SH-SY5Y (cell line): ENCODE measurements around the gene SRSF8.
"Not testable (repeated sequence)": the region's sequence is repeated elsewhere in the genome, so short reads cannot be mapped to it uniquely, and the experiment has no call there.

Experiments
- GATA2 ChIP-seq: IDR thresholded peaks from 2 replicates; pipeline ENCODE4 v1.6.1; 2011; ENCODE audit warnings: mild to moderate bottlenecking, low read depth, low read length
- GATA3 ChIP-seq: IDR thresholded peaks from 2 replicates; pipeline ENCODE4 v1.6.1; 2011; ENCODE audit warnings: low read depth, mild to moderate bottlenecking, low read length, moderate library complexity

Gene SRSF8, protein sequence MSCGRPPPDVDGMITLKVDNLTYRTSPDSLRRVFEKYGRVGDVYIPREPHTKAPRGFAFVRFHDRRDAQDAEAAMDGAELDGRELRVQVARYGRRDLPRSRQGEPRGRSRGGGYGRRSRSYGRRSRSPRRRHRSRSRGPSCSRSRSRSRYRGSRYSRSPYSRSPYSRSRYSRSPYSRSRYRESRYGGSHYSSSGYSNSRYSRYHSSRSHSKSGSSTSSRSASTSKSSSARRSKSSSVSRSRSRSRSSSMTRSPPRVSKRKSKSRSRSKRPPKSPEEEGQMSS

GRCh38 chr11:95066716-95067038, at the start of gene SRSF8:
Gene SRSF8 (plus strand): TSS chr11:95066919. CDS start chr11:95067227, 308 bp downstream.
- TF ChIP-seq GATA3, result no peak
- TF ChIP-seq GATA2, result no peak

- TF ChIP-seq GATA3 (no peak), GATA2 (no peak)
Observed at GRCh38 chr11:95024958-95025357, 41.8 kb upstream of the SRSF8 start, which contains the start of gene KDM4E. Gene KDM4E (plus strand): TSS chr11:95025258. CDS start chr11:95025558, 300 bp downstream.

- TF ChIP-seq GATA2 (no peak), GATA3 (no peak)
Observed at GRCh38 chr11:95028357-95028756, 38.4 kb upstream of the SRSF8 start.

DNA sequence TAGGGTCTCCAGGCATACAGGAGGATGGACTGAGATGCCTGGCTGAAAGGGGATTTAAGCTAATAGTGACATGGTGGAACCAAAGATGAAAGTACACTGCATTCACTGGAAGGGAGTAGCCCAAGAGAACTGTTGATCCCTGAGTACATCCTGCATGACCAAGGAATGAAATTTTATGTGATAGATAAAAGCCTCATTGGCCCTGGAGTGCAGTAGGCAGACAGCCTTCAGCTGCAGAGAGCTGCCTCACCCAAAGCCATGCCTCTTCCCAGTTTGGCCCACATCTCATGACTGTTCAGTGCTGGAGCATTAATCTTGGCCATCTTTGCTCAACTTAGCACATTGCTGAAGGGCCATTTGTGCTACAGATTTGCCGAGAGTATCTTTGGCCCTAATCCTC, 33.7 kb upstream of the SRSF8 start:
- no peak for TF ChIP-seq GATA3
- no peak for TF ChIP-seq GATA2

DNA sequence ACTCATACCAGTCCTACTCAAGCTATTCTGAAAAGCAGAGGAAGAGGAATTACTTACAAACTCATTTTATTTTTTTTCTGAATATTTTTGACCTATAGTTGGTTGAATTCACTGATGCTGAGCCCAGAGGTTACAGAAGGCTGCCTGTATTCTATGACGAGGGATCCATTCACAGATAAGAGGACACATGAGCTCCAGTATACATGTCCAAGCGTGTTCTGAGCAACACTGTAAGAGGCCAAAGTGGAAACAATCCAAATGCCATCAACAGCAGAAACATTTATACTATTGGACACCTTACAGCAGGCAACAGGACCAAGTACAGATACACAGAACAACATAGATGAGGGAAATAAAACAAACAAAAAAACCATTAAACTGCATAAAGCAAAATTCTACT, 31.4 kb upstream of the SRSF8 start:
- TF ChIP-seq GATA2, result no peak
- TF ChIP-seq GATA3, result no peak

- TF ChIP-seq GATA3, result no peak
- TF ChIP-seq GATA2, result no peak
Observed at GRCh38 chr11:95042239-95042638, 24.5 kb upstream of the SRSF8 start.

DNA sequence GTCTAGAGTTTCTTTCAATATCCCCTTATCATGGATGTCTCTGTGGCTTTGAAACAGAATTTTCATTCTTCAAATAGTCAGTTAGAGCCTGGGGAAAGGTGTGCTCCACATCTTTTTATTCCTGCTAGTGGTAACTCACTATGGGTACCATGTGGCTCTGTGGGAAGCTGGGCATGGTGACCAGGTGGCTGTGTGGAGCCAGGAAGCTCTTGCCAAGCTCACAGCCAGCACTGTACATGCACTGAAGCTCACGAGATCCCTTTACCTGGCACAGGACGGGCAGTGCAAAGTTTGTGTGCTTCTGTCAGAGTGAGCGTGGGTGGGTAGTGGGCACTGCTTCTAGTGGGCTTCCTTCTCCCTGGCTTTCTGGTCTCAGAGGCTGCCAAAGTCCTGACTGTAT, 23.8 kb upstream of the SRSF8 start:
- TF ChIP-seq GATA2 (no peak), GATA3 (no peak)

- TF ChIP-seq GATA3, result no peak
- TF ChIP-seq GATA2, result no peak
Observed at GRCh38 chr11:95044010-95044409, 22.7 kb upstream of the SRSF8 start.

DNA sequence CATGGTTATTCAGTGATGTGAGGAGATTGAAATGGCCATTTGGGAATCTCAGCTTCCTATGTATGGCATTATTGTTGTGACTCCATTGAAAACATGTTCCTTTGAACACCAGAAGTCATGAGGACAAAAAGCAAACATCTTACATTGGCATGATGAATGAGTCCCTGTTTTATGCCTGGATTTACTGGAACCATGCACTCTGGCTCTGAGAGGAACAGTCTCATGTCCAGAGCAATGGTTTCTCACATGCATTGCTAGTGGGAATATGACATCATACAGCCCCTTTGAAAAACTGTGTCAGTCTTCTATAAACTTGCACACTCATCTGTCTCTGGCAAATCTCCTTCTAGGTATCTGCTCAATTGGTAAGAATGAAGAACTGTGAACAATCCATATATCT, 20.9 kb upstream of the SRSF8 start:
- no peak for TF ChIP-seq GATA3
- no peak for TF ChIP-seq GATA2

- TF ChIP-seq GATA2, GATA3: not testable (repeated sequence)
Observed at GRCh38 chr11:95049122-95049521, 17.6 kb upstream of the SRSF8 start, which contains the start of gene KDM4F. Gene KDM4F (plus strand): TSS chr11:95049422.

- TF ChIP-seq GATA3, result no peak
- no peak for TF ChIP-seq GATA2
Observed at GRCh38 chr11:95050595-95051202, 16.0 kb upstream of the SRSF8 start.

DNA sequence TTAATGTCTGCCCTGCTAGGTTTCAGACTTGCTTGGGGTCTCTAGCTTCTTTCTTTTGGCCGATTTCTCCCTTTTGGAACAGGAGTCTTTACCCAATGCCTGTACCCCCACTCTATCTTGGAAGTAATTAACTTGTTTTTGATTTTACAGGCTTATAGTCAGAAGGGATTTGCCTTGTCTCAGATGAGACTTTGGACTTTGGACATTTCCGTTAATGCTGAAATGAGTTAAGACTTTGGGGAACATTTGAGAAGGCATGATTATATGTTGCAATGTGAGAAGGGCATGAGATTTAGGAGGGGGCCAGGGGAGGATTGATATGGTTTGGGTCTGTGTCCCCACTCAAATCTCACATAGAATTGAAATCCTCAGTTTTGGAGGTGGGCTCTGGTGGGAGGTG, 12.4 kb upstream of the SRSF8 start:
- TF ChIP-seq GATA2 (no peak), GATA3 (no peak)

- TF ChIP-seq GATA2 (no peak), GATA3 (no peak)
Observed at GRCh38 chr11:95055283-95055897, 11.3 kb upstream of the SRSF8 start.

GRCh38 chr11:95057959-95058358, 8.8 kb upstream of the SRSF8 start:
- TF ChIP-seq GATA3 (no peak), GATA2 (no peak)

GRCh38 chr11:95058621-95059020, 8.1 kb upstream of the SRSF8 start:
- TF ChIP-seq GATA3 (no peak), GATA2 (no peak)
